Ovary (tissue), 9 donors: ENCODE measurements around the gene EEF1B2. TPM values are rescaled to one million over a fixed set of nuclear protein-coding genes. Genes with fewer than 3 reads are reported as not detected.

Source experiments
- DNase-seq, 5 donors: peaks; one replicate each; pipeline ENCODE4 v3.0.0-alpha.2; 2019 to 2020
- H3K27ac ChIP-seq, 2 donors: fragments of 200-600 bp; one replicate each; pipeline versions ENCODE4 v1.5.1 to v1.8.0; 2019 to 2022
- H3K27me3 ChIP-seq: fragments of 200-600 bp; one replicate; pipeline ENCODE4 v1.8.0; 2022
- H3K36me3 ChIP-seq: fragments of 200-600 bp; sonication (generic); one replicate; pipeline ENCODE4 v1.5.1; 2019
- H3K4me1 ChIP-seq: one replicate; pipeline ENCODE4 v1.8.1; 2013; ENCODE audit warnings: mild to moderate bottlenecking, moderate library complexity; ENCODE audit not compliant: insufficient read depth
- H3K4me3 ChIP-seq: fragments of 200-600 bp; sonication (generic); one replicate; pipeline ENCODE4 v1.5.1; 2017
- H3K9me3 ChIP-seq, 2 donors: fragments of 200-600 bp in 1 of 2; sonication (generic) in 1 of 2; one replicate each; pipeline versions ENCODE4 v1.5.1 to v1.8.1; 2013 to 2019; ENCODE audit warnings: mild to moderate bottlenecking in 1 of 2, moderate library complexity in 1 of 2
- EP300 ChIP-seq: sonication (generic); formaldehyde crosslinking; IDR thresholded peaks from one replicate; pipeline ENCODE4 v1.6.1; 2017; ENCODE audit warnings: antibody characterized with exemption
- POLR2A ChIP-seq: fragments of 450-650 bp; IDR thresholded peaks from one replicate; pipeline ENCODE4 v1.6.1; 2017; ENCODE audit warnings: antibody characterized with exemption, mild to moderate bottlenecking, moderate library complexity
- WGBS, 3 donors: extraction: QIAGEN DNeasy Blood & Tissue Kit in 1 of 3; methylation state at CpG; one replicate each; pipeline versions ENCODE4 v1.1.5 to v1.1.7; 2013 to 2017; 5-methylcytosine and 5-hydroxymethylcytosine counted together
- intact Hi-C, 4 donors: fragments of 100-400 bp; cut with DNase I; formaldehyde crosslinking; loops; one replicate each; pipeline versions ENCODE4 v1.11.0 to v1.15.1; 2022 to 2023
- polyA plus RNA-seq, 2 donors: library from polyadenylated mRNA; stranded (reverse); fragments of 200-250 nt in 1 of 2; fragments of 350-450 nt in 1 of 2; fragmentation: Illumina TruSeq in 1 of 2; extraction: RNeasy Lipid Tissue Mini Kit (QIAGEN cat#74804) in 1 of 2; gene quantifications; one replicate each; pipeline ENCODE4 v1.2.3, GENCODE V29; 2013 to 2014
- total RNA-seq, 7 donors: library from RNA; depleted of rRNA in 2 of 7; stranded (reverse); fragments of >200 nt in 2 of 7; fragmentation: NEBNext Ultra II Directional in 3 of 7; extraction: Animal tissue kit (Norgen Biotek cat#: 25700) in 3 of 7; gene quantifications; one replicate each; pipeline versions ENCODE4 v1.1.0 to v1.2.4, GENCODE V29; 2016 to 2023
- TF ChIP-seq, protein P1 (sequence below), 3 donors: fragments of 450-650 bp in 2 of 3; fragments of 200-600 bp in 1 of 3; IDR thresholded peaks; one replicate each; pipeline versions ENCODE4 v1.5.1 to v1.8.0; 2016 to 2022; ENCODE audit warnings: antibody characterized with exemption in 3 of 3, mild to moderate bottlenecking in 1 of 3
- donor health status: DM: no; HTN: no; CAD: no; lungs with moderate emphysema.
- donor health status: DM: no; HTN: no; CAD: no.
- donor health status: Bipolar disorder and iron deficiency.
- donor health status: DM: yes; HTN: yes; CAD: no.
- donor health status: DM: no; HTN: no; CAD: no.
- donor health status: DM: yes; HTN: yes; CAD: no.

EEF1B2 gene
- total and polyA plus RNA-seq, 9 donors: 647 to 1,651 (median 809) TPM

- TF ChIP-seq, protein P1, sequence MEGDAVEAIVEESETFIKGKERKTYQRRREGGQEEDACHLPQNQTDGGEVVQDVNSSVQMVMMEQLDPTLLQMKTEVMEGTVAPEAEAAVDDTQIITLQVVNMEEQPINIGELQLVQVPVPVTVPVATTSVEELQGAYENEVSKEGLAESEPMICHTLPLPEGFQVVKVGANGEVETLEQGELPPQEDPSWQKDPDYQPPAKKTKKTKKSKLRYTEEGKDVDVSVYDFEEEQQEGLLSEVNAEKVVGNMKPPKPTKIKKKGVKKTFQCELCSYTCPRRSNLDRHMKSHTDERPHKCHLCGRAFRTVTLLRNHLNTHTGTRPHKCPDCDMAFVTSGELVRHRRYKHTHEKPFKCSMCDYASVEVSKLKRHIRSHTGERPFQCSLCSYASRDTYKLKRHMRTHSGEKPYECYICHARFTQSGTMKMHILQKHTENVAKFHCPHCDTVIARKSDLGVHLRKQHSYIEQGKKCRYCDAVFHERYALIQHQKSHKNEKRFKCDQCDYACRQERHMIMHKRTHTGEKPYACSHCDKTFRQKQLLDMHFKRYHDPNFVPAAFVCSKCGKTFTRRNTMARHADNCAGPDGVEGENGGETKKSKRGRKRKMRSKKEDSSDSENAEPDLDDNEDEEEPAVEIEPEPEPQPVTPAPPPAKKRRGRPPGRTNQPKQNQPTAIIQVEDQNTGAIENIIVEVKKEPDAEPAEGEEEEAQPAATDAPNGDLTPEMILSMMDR (IDR thresholded peaks at IDR 0.05): no peak
- no peak for TF ChIP-seq POLR2A
- TF ChIP-seq EP300: no peak
- no peak overlapping the region for H3K27ac ChIP-seq
- intact Hi-C loops: no loop called here
- no peaks in the 10 kb centered on the region for H3K9me3 ChIP-seq
- no peaks in the 10 kb centered on the region for H3K4me1 ChIP-seq
- no peak for DNase-seq
- H3K4me3 ChIP-seq: no peak overlapping the region
- WGBS, 3 donors: 86 to 91% (median 88%) methylated on average over 2 of the region's 2 CpGs
- H3K27me3 ChIP-seq: no peaks in the 10 kb centered on the region
- no peaks in the 10 kb centered on the region for H3K36me3 ChIP-seq
These were observed 30.4 kb downstream of the EEF1B2 start for GRCh38 chr2:206190111-206190510.

DNA sequence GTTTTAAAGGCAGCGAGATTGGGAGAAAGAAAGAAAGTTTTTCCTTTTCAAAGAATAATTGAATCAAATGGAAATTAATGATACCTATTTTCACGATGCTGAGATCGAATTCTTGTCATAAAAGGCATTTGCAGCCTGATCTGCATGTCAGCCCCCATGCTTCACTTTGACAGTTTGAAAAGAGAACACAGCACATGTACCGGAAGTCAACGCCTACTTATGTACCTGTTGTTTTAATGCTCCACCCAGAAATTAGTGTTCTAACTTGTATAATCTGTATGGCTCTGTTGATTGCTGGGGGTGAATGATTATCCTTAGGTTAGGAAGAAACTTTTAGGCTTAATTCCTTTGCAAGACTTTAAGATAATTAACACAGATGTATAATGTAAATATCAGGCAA lies 31.0 kb downstream of the EEF1B2 start:
- Histone ChIP-seq H3K9me3 (no peaks in the 10 kb centered on the region), H3K4me1 (no peaks in the 10 kb centered on the region), H3K27me3 (no peaks in the 10 kb centered on the region), H3K27ac (no peak overlapping the region), H3K36me3 (no peaks in the 10 kb centered on the region), H3K4me3 (no peak overlapping the region)
- intact Hi-C loops: no loop called here
- WGBS, 3 donors: 92 to 96% (median 93%) methylated on average over 5 of the region's 5 CpGs
- no peak for DNase-seq
- no peak for TF ChIP-seq POLR2A
- TF ChIP-seq, protein P1 (IDR thresholded peaks at IDR 0.05): no peak
- no peak for TF ChIP-seq EP300

DNA sequence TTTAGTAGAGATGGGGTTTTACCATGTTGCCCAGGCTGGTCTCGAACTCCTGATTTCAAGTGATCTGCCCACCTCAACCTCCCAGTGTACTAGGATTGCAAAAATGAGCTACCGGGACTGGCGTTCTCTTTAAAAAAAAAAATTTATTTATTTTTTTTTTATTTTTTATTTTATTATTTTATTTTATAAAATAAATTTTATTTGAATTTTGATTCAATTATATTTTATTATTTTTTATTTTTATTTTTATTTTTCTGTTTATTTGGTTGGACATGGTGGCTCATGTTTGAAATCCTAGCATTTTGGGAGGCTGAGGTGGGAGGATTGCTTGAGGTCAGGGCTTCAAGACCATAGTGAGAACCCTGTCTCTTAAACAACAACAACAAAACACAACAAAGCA lies 32.5 kb downstream of the EEF1B2 start:
- H3K27me3 ChIP-seq: no peaks in the 10 kb centered on the region
- H3K9me3 ChIP-seq: no peaks in the 10 kb centered on the region
- H3K27ac ChIP-seq: no peak overlapping the region
- intact Hi-C loops: no loop called here
- no peaks in the 10 kb centered on the region for H3K4me1 ChIP-seq
- DNase-seq: no peak
- H3K4me3 ChIP-seq: no peak overlapping the region
- 93 to 98% (median 95%) methylated on average over 3 of the region's 3 CpGs for WGBS, 3 donors
- no peaks in the 10 kb centered on the region for H3K36me3 ChIP-seq
- no peak for TF ChIP-seq POLR2A
- TF ChIP-seq, protein P1 (IDR thresholded peaks at IDR 0.05): no peak

DNA sequence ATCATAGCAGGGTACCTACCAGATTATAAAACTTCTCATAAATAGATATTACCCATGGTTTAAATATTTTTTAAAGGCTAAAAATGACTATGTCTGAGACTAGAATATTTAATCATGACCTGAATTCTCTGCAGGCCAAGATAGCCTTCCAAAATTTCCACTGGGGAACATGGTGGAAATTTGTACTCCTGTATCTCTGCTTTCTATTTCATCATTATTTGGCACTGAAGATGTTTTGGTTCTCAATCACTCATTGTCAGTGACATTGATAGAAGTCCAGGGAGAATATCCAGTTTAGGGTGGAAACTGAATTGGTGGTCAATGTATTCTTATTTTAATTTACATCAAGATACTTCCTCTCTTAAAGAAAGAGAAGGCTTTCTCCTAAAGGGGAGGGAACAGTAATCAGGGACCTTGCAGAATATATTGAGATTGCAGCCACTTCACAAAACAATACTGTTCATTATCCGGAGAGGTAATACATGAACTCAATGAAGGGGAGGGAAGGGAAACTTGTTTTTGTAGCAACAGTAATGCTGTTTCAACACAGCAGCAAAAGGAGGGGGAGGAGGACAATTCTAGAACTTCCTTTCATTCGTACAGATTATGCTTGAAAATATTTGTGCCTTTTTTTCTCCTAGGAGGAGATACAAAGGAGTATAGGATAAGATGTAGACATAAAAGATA lies 34.1 kb downstream of the EEF1B2 start:
- whole genome bisulfite sequencing, 3 donors: 4 to 20% (median 13%) methylated on average over 2 of the region's 2 CpGs
- no peaks in the 10 kb centered on the region for H3K9me3 ChIP-seq
- no peaks in the 10 kb centered on the region for H3K36me3 ChIP-seq
- TF ChIP-seq, protein P1 (IDR thresholded peaks at IDR 0.05): no peak
- intact Hi-C loops: no loop called here
- DNase-seq: no peak
- H3K4me3 ChIP-seq: no peak overlapping the region
- H3K27me3 ChIP-seq: no peaks in the 10 kb centered on the region
- no peak overlapping the region for H3K27ac ChIP-seq
- H3K4me1 ChIP-seq: no peaks in the 10 kb centered on the region
